GM18505 (cell line): Measurements from ENCODE around the gene HLA-DOB.

Experiments used
- ATAC-seq: cut with Tn5 transposase; IDR thresholded peaks from one replicate; pipeline ENCODE4 v1.9.1; 2021; ENCODE audit not compliant: unreplicated experiment
- POLR2A ChIP-seq: IDR thresholded peaks from 4 replicates; pipeline ENCODE4 v1.6.1; 2011; ENCODE audit warnings: borderline replicate concordance; ENCODE audit not compliant: insufficient read depth, insufficient read length; ENCODE audit errors: extremely low read depth

Gene HLA-DOB

GRCh38 chr6:32816746-32817204 lies at the start of gene HLA-DOB:
TSS of gene HLA-DOB (minus strand) at chr6:32817002. CDS start at chr6:32816951, 51 bp downstream.
- no peak for TF ChIP-seq POLR2A
- ATAC-seq = peak; percentile 60

DNA sequence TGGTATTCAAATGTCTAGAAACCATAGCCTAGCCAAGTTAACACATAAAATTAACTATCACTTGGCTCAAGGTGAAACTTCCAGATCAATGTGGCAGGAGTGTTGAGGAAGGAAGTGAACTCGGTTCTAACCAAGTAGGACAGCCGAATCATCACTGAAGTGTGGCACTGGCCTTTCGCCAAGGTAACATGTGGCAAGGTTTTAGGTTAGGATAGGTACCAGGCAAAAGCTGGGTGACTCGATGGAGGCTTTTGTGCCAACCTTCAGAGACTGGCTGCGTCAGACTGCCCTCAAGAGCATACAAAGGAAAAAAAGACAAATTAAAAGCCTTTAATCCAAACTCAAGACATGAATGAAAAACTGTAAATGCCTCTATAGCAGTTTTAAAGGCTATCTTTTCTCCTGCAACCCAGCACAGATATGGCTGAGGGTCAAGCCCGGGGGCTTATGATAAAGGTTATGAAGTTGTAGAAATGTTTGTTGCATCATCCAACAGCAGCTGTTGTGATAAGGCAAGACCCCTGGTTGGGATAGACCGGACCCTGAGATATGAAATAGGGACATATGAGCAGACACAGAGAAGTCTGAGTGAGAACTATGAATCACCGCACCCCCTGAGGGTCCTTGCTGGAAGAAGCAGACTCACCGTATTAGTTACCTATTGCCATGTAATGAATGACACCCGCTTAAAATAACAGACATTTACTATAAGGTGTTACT lies 49.1 kb upstream of the HLA-DOB start:
- no peak for ATAC-seq
- no peak for TF ChIP-seq POLR2A

GRCh38 chr6:32862725-32863124 lies 45.9 kb upstream of the HLA-DOB start:
- TF ChIP-seq POLR2A = no peak
- ATAC-seq = no peak

GRCh38 chr6:32860674-32861073 lies 43.9 kb upstream of the HLA-DOB start:
- no peak for ATAC-seq
- TF ChIP-seq POLR2A = no peak

GRCh38 chr6:32858194-32858593 lies 41.4 kb upstream of the HLA-DOB start:
- no peak for TF ChIP-seq POLR2A
- no peak for ATAC-seq

GRCh38 chr6:32857156-32857891 lies 40.5 kb upstream of the HLA-DOB start:
- ATAC-seq = no peak
- TF ChIP-seq POLR2A = no peak

DNA sequence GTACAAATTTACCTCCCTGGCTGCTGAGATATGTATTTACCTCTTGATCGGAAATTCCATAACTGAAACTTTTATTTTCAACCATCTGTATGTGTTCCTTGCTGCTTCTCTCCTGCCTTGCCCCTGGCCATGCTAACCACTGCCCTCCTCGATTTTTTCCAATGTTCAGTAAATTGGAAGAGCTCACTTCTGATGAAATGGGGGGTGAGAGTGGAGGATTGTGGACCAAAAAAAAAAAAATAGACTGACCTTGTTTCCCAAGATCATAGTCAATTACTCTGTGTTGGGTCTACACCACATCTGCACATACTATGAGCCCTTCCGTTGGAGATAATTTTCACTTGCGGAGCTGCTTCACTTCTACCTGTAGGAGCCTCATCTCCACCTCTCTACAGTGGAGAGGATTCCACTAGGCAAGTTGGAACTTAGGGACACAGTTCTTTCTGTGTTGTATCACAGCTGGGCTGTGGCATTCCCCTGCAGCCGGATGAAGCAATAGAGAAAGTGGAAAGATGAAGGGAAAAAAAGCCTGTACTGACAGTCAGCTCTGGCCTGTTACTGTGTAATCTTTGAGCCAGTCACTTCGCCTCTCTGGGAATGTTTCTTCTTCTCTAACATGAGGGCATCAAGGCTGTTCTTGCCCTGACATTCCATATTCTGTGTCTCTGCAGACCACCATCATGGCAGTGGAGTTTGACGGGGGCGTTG lies 38.8 kb upstream of the HLA-DOB start:
- ATAC-seq = no peak
- TF ChIP-seq POLR2A = no peak

DNA sequence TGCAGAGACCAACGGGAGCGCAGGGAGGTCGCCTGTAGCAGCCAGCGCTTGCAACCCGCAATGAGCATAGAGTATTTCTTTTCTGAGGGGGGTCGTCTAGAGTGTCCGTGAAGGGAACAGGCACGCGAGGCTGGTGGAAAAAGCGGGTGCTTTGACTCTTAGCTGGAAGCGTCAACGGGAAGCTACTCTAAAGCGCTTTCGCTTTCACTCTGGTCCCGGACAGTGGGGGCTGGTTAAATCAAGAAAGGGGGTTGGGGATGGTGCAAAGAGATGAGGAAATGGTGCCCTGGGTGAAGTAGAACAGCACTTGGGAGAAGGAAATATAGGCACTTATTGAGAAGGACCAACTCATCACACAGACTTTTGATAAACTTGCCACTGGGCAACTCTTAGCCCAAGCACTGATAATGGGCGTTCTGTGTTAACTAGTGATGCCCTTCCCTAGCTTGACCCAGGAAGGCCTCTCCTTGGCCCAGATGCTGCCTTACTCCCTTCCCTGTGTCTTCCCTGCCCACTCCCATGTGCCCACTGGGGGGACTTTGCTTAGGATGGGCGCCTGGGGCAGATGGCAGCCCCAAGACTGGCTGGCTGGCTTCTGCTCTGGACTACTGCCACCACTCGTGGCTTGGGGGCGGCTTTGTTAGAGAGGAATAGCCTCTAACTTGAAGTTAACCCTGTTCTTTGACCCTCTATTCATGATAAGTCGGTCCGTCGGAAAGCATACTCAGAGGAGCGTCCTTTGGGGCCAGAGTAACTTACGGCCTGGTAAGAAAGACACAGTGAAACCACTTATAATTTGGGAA lies 37.8 kb upstream of the HLA-DOB start:
- TF ChIP-seq POLR2A = no peak
- peak; percentile 2 for ATAC-seq

- peak; percentile 80 for ATAC-seq
- TF ChIP-seq POLR2A = peak; percentile 98
Measured at GRCh38 chr6:32853541-32854375, 37.0 kb upstream of the HLA-DOB start, which contains the start of the genes PSMB9 and TAP1. TSS of gene PSMB9 (plus strand) at chr6:32854192. CDS start at chr6:32854230, 38 bp downstream. TSS of gene TAP1 (minus strand) at chr6:32853704. CDS start at chr6:32853636, 68 bp downstream.

- peak; percentile 13 for ATAC-seq
Measured at GRCh38 chr6:32852844-32853540, 36.2 kb upstream of the HLA-DOB start.

More at GRCh38 chr6:32852844-32853540, 36.2 kb upstream of the HLA-DOB start:
- TF ChIP-seq POLR2A = no peak
